ENCODE results near the gene EIF2S1.

GRCh38 chr14:67357969-67358354, 2.2 kb upstream of the EIF2S1 start:
- TF ChIP-seq POLR2AphosphoS5 (IDR thresholded peaks at IDR 0.05) (no peak), CTCF (IDR thresholded peaks at IDR 0.05 in 8 of 11, conservative IDR thresholded peaks at IDR 0.05 in 3 of 11) (no peak)

Measured in spleen (tissue), 7 donors.